Thyroid gland (tissue), 4 donors: ENCODE data around the gene RHOBTB1. TPM values are rescaled to one million over a fixed set of nuclear protein-coding genes. Genes with fewer than 3 reads are reported as not detected.

Experiments used
- DNase-seq, 2 donors: peaks; one replicate each; pipeline ENCODE4 v3.0.0-alpha.2; 2019
- H3K27ac ChIP-seq, 3 donors: fragments of 200-600 bp; sonication (generic); 1 replicate in 2 of 3; 2 replicates in 1 of 3; pipeline ENCODE4 v1.5.1; 2016 to 2019; ENCODE audit warnings: mild to moderate bottlenecking in 1 of 3, moderate library complexity in 1 of 3
- H3K27me3 ChIP-seq: fragments of 200-600 bp; sonication (generic); one replicate; pipeline ENCODE4 v1.5.1; 2019
- H3K36me3 ChIP-seq, 2 donors: fragments of 200-600 bp; sonication (generic); one replicate each; pipeline ENCODE4 v1.5.1; 2016 to 2019
- H3K4me1 ChIP-seq, 2 donors: fragments of 200-600 bp; sonication (generic); one replicate each; pipeline ENCODE4 v1.5.1; 2017 to 2019
- H3K4me3 ChIP-seq, 3 donors: fragments of 200-600 bp; sonication (generic); replicated peaks in 1 of 3; 1 replicate in 2 of 3; 2 replicates in 1 of 3; pipeline ENCODE4 v1.5.1; 2016; ENCODE audit warnings: mild to moderate bottlenecking in 1 of 3
- H3K9me3 ChIP-seq: fragments of 200-600 bp; sonication (generic); one replicate; pipeline ENCODE4 v1.5.1; 2017
- CTCF ChIP-seq, 6 experiments: fragments of 200-600 bp in 3 of 6; fragments of 450-650 bp in 3 of 6; sonication (generic) in 3 of 6; IDR thresholded peaks; one replicate each; pipeline ENCODE4 v1.5.1; 2016 to 2019; ENCODE audit warnings: antibody characterized with exemption in 6 of 6, mild to moderate bottlenecking in 2 of 6, inconsistent platforms in 1 of 6, moderate library complexity in 1 of 6
- POLR2A ChIP-seq, 2 donors: fragments of 450-650 bp; IDR thresholded peaks; one replicate each; pipeline ENCODE4 v1.6.1; 2017; ENCODE audit warnings: antibody characterized with exemption in 2 of 2, mild to moderate bottlenecking in 2 of 2, moderate library complexity in 1 of 2
- WGBS, 2 donors: methylation state at CpG; one replicate each; pipeline ENCODE4 v1.1.5; 2017; 5-methylcytosine and 5-hydroxymethylcytosine counted together
- intact Hi-C: fragments of 100-400 bp; cut with DNase I; formaldehyde crosslinking; loops from one replicate; pipeline ENCODE4 v1.15.1; 2023
- total RNA-seq, 4 donors: library from RNA; depleted of rRNA; stranded (reverse); fragments of >200 nt; gene quantifications; one replicate each; pipeline ENCODE4 v1.2.3, GENCODE V29; 2016

RHOBTB1 gene
- total RNA-seq, 4 donors from 2014 or later, result 6.8 to 10.5 (median 9.1) TPM

GRCh38 chr10:60970526-60970925 lies 26.5 kb upstream of the RHOBTB1 start:
- Histone ChIP-seq H3K9me3 (no peaks in the 10 kb centered on the region), H3K27ac (no peak overlapping the region), H3K36me3 (no peaks in the 10 kb centered on the region), H3K4me1 (no peaks in the 10 kb centered on the region), H3K27me3 (no peaks in the 10 kb centered on the region), H3K4me3 (no peak overlapping the region)
- WGBS, 2 donors, result 87% methylated on average over 3 of the region's 3 CpGs
- TF ChIP-seq POLR2A (IDR thresholded peaks at IDR 0.05) (no peak), CTCF (IDR thresholded peaks at IDR 0.05) (no peak)
- DNase-seq, result no peak
- intact Hi-C loops, result no loop called here

GRCh38 chr10:60968504-60968903 lies 24.5 kb upstream of the RHOBTB1 start:
- DNase-seq, result no peak
- Histone ChIP-seq H3K4me3 (no peak overlapping the region), H3K36me3 (no peaks in the 10 kb centered on the region), H3K27me3 (no peaks in the 10 kb centered on the region), H3K4me1 (peaks cover 0 to 6% of the 10 kb centered on the region in 2 donors), H3K9me3 (no peaks in the 10 kb centered on the region), H3K27ac (no peak overlapping the region)
- no peak for TF ChIP-seq CTCF (IDR thresholded peaks at IDR 0.05)
- no peak for TF ChIP-seq POLR2A (IDR thresholded peaks at IDR 0.05)
- WGBS, 2 donors, result 97 to 98% methylated on average over 3 of the region's 3 CpGs
- intact Hi-C loops, result loop anchor here (5.0 kb wide), 1 partner anchor 151 kb away; no protein-coding TSS in a partner anchor

GRCh38 chr10:60967854-60968484 lies 24.0 kb upstream of the RHOBTB1 start:
- Histone ChIP-seq H3K27me3 (no peaks in the 10 kb centered on the region), H3K4me1 (peaks cover 0 to 6% of the 10 kb centered on the region in 2 donors), H3K27ac (no peak overlapping the region), H3K9me3 (no peaks in the 10 kb centered on the region), H3K36me3 (no peaks in the 10 kb centered on the region), H3K4me3 (no peak overlapping the region)
- TF ChIP-seq POLR2A (IDR thresholded peaks at IDR 0.05) (no peak), CTCF (IDR thresholded peaks at IDR 0.05) (no peak)
- DNase-seq, result no peak
- WGBS, 2 donors, result 90 to 93% methylated on average over 2 of the region's 2 CpGs
- intact Hi-C loops, result loop anchor here (5.0 kb wide), 1 partner anchor 151 kb away; no protein-coding TSS in a partner anchor

DNA sequence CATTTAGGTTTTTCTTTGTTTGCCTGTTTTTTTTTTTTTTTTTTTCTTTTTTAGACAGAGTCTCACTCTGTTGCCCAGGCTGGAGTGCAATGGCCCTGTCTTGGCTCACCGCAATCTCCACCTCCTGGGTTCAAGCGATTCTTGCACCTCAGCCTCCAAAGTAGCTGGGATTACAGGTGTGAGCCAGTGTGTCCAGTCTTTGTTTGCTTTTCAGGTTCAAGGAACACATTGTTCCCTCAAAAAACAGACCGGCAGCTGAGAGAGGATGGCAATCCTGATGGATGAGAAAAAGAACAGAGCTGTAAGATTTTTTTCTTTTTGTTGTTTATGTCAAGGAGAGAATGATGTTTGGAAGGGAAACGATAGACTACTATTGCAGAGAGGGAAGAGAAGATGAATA lies 23.3 kb upstream of the RHOBTB1 start:
- Histone ChIP-seq H3K36me3 (no peaks in the 10 kb centered on the region), H3K4me3 (no peak overlapping the region), H3K27ac (no peak overlapping the region), H3K9me3 (no peaks in the 10 kb centered on the region), H3K27me3 (no peaks in the 10 kb centered on the region), H3K4me1 (peaks cover 0 to 6% of the 10 kb centered on the region in 2 donors)
- no peak for DNase-seq
- intact Hi-C loops, result loop anchor here (5.0 kb wide), 1 partner anchor 150 kb away; no protein-coding TSS in a partner anchor
- TF ChIP-seq CTCF (IDR thresholded peaks at IDR 0.05) (no peak), POLR2A (IDR thresholded peaks at IDR 0.05) (no peak)
- WGBS, 2 donors, result 65 to 68% methylated on average over 4 of the region's 4 CpGs

- no peak for DNase-seq
- no peaks in the 10 kb centered on the region for H3K36me3 ChIP-seq
- no peak for TF ChIP-seq POLR2A (IDR thresholded peaks at IDR 0.05)
- no peak for TF ChIP-seq CTCF (IDR thresholded peaks at IDR 0.05)
- peaks cover 0 to 6% of the 10 kb centered on the region in 2 donors for H3K4me1 ChIP-seq
- H3K27ac ChIP-seq, result no peak overlapping the region
- intact Hi-C loops, result loop anchor here (5.0 kb wide), 1 partner anchor 148 kb away; no protein-coding TSS in a partner anchor
- no peak overlapping the region for H3K4me3 ChIP-seq
- no peaks in the 10 kb centered on the region for H3K9me3 ChIP-seq
- H3K27me3 ChIP-seq, result no peaks in the 10 kb centered on the region
- 87 to 89% methylated on average over 3 of the region's 3 CpGs for WGBS, 2 donors
These were observed 21.7 kb upstream of the RHOBTB1 start for GRCh38 chr10:60965696-60966095.
